EL (cell line): ENCODE results near the gene NELFB.

Source experiments
- DNase-seq: peaks from one replicate; pipeline ENCODE4 v3.0.0-alpha.2; 2016

NELFB gene

GRCh38 chr9:137293482-137294090, 38.5 kb downstream of the NELFB start:
- no peak for DNase-seq

GRCh38 chr9:137294091-137294680, 39.1 kb downstream of the NELFB start:
- DNase-seq = peak; percentile 50

- DNase-seq = no peak
Measured at GRCh38 chr9:137294681-137295237, 39.6 kb downstream of the NELFB start.

- no peak for DNase-seq
Measured at GRCh38 chr9:137295238-137295811, 40.2 kb downstream of the NELFB start.

- no peak for DNase-seq
Measured at GRCh38 chr9:137295849-137296669, 40.9 kb downstream of the NELFB start.

GRCh38 chr9:137296670-137297664, 41.8 kb downstream of the NELFB start:
- peak; percentile 34 for DNase-seq

GRCh38 chr9:137297966-137298365, 42.8 kb downstream of the NELFB start:
- DNase-seq = no peak

GRCh38 chr9:137298401-137299202, 43.5 kb downstream of the NELFB start:
- no peak for DNase-seq

GRCh38 chr9:137299203-137299565, 44.1 kb downstream of the NELFB start:
- no peak for DNase-seq

GRCh38 chr9:137299938-137300337, 44.8 kb downstream of the NELFB start:
- no peak for DNase-seq

GRCh38 chr9:137300567-137301080, 45.5 kb downstream of the NELFB start:
- no peak for DNase-seq

- DNase-seq = peak; percentile 41
Measured at GRCh38 chr9:137301081-137301947, 46.2 kb downstream of the NELFB start.

- peak; percentile 77 for DNase-seq
Measured at GRCh38 chr9:137302118-137302448, 47.0 kb downstream of the NELFB start, which contains the start of gene NRARP. NRARP (minus strand) TSS chr9:137302271; CDS start chr9:137301928, 343 bp downstream.

- DNase-seq = no peak
Measured at GRCh38 chr9:137302449-137303150, 47.5 kb downstream of the NELFB start.

GRCh38 chr9:137303151-137303892, 48.2 kb downstream of the NELFB start:
- DNase-seq = no peak

GRCh38 chr9:137303893-137304382, 48.8 kb downstream of the NELFB start:
- no peak for DNase-seq

- no peak for DNase-seq
Measured at GRCh38 chr9:137304383-137305059, 49.4 kb downstream of the NELFB start.
